GM18520 (cell line): ENCODE results near the gene PARG.
"Not testable (repeated sequence)": the region's sequence is repeated elsewhere in the genome, so short reads cannot be mapped to it uniquely, and the experiment has no call there.

Experiments
- ATAC-seq: cut with Tn5 transposase; IDR thresholded peaks from one replicate; pipeline ENCODE4 v1.9.1; 2021; ENCODE audit not compliant: unreplicated experiment

The PARG gene

GRCh38 chr10:49941447-49942338 is at the start of gene PARG, which contains the start of gene TIMM23B:
TSS of gene PARG (minus strand) at chr10:49942027. CDS start at chr10:49941725, 302 bp downstream.
TSS of gene TIMM23B (plus strand) at chr10:49942053. CDS start at chr10:49942195, 142 bp downstream.
- peak; percentile 58 for ATAC-seq

GRCh38 chr10:49988376-49988775 is 46.5 kb upstream of the PARG start, which contains the start of gene AGAP6:
TSS of gene AGAP6 (plus strand) at chr10:49988406. CDS start at chr10:49988716, 310 bp downstream.
- ATAC-seq, result not testable (repeated sequence)

- not testable (repeated sequence) for ATAC-seq
These were observed 45.4 kb upstream of the PARG start for GRCh38 chr10:49987207-49987606.

GRCh38 chr10:49977756-49978155 is 35.9 kb upstream of the PARG start:
- ATAC-seq, result not testable (repeated sequence)

- not testable (repeated sequence) for ATAC-seq
These were observed 30.3 kb upstream of the PARG start for GRCh38 chr10:49972094-49972493.

- ATAC-seq, result not testable (repeated sequence)
These were observed 29.6 kb upstream of the PARG start for GRCh38 chr10:49971466-49971865.

- ATAC-seq, result not testable (repeated sequence)
These were observed 28.6 kb upstream of the PARG start for GRCh38 chr10:49970331-49970857.

- not testable (repeated sequence) for ATAC-seq
These were observed 11.3 kb upstream of the PARG start for GRCh38 chr10:49953122-49953521.

- not testable (repeated sequence) for ATAC-seq
These were observed 10.2 kb upstream of the PARG start for GRCh38 chr10:49952006-49952405.

- ATAC-seq, result not testable (repeated sequence)
These were observed 6.9 kb upstream of the PARG start for GRCh38 chr10:49948737-49949136.

GRCh38 chr10:49948142-49948541 is 6.3 kb upstream of the PARG start:
- peak; percentile 71 for ATAC-seq

- not testable (repeated sequence) for ATAC-seq
These were observed 1.8 kb upstream of the PARG start for GRCh38 chr10:49943607-49944006.

GRCh38 chr10:49942339-49942705 is 495 bp upstream of the PARG start:
- ATAC-seq, result not testable (repeated sequence)

- not testable (repeated sequence) for ATAC-seq
These were observed 9.7 kb downstream of the PARG start for GRCh38 chr10:49931959-49932728.

- ATAC-seq, result not testable (repeated sequence)
These were observed 10.6 kb downstream of the PARG start for GRCh38 chr10:49931276-49931675.

GRCh38 chr10:49923572-49923971 is 18.3 kb downstream of the PARG start:
- ATAC-seq, result not testable (repeated sequence)

GRCh38 chr10:49922041-49922440 is 19.8 kb downstream of the PARG start:
- ATAC-seq, result not testable (repeated sequence)

GRCh38 chr10:49917927-49918326 is 23.9 kb downstream of the PARG start:
- ATAC-seq, result not testable (repeated sequence)

- ATAC-seq, result not testable (repeated sequence)
These were observed 25.4 kb downstream of the PARG start for GRCh38 chr10:49916451-49916850.

- ATAC-seq, result not testable (repeated sequence)
These were observed 31.5 kb downstream of the PARG start for GRCh38 chr10:49910295-49910694.
